NAMALWA (cell line): ENCODE data around the gene CNPY2.
"Not testable (repeated sequence)": the region's sequence is repeated elsewhere in the genome, so short reads cannot be mapped to it uniquely, and the experiment has no call there.

Experiments
- DNase-seq: peaks from one replicate; pipeline ENCODE4 v3.0.0-alpha.2; 2015; ENCODE audit warnings: low spot score

Gene CNPY2

DNA sequence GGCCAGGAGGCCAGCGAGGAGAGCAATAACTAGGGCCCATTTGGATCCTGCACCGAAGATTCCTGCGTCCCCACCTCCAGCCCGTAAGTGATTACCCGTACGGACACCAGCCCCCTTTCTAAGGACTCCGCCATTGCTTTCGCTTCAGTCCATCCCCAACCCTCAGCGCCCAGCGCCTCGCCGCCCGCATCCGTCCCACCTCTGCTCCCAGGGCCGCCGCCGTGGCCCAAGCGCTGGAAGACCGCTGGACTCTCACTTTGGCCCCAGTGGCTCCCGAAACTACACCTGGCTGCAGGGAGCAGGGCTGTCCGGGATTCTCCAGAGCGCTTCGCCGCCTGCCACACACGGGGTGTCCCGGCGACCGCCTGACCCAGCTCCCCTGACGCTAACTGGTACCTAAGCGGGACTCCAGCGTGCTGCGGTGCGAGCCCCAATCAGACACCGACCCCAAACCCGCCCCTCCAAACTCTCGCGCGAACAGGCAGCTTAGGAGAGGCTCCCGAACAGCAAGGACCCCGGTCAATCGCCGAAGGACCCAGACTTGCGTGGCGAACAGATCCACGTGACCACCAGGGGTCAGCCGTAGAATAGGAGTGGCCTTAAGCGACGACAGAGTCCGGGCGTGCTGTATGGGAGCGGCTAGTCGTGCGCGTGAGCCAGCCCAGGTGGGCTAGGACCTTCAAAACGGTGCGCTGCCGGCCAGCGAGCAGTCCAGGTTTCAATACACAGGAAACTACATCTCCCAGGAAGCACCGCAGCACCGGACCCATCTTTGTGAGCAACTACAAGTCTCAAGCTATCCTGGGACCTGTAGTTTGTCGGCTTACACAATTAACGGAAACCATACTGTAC is at the start of gene CNPY2:
Gene CNPY2, minus strand, starts transcription at position 367 of the 852 bp plus-strand sequence. CDS start 771 bp downstream, outside the sequence.
- peak; percentile 98 for DNase-seq

- no peak for DNase-seq
These were observed 46.6 kb upstream of the CNPY2 start, which contains the start of gene APOF for GRCh38 chr12:56362130-56363059. Gene APOF, minus strand, starts transcription at chr12:56362857. Its CDS starts 112 bp downstream, at chr12:56362745.

DNA sequence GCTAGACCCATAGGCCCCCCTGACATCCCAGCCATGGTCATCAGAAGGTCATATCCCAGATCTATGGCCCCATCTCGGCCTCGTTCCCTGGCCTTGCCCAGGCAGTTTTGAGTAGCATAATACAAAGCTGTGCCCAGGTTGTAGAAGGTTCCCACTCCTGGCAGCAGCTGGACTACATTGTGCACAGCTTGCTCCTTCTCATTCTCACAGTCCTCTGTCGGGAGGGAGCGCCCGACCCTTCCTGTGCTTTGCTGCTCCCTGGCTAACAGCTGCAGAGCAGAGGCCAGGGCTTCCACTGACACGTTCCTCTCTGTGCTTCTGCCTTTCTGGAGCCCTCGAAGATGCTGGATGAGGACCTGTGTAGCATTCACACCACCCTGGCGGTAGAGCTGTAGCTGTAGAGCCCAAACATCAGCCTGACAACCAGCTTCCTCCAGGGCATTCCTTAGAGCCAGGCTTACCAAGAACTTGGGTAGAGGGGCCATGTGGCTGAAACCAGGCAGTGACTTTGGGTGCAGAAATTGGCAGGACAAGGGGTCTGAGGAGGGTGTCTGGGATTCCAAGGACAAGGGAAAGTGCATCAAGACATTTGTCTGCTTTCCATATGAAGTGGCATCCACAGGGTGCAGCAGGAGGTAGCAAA is 45.8 kb upstream of the CNPY2 start:
- DNase-seq: no peak

DNA sequence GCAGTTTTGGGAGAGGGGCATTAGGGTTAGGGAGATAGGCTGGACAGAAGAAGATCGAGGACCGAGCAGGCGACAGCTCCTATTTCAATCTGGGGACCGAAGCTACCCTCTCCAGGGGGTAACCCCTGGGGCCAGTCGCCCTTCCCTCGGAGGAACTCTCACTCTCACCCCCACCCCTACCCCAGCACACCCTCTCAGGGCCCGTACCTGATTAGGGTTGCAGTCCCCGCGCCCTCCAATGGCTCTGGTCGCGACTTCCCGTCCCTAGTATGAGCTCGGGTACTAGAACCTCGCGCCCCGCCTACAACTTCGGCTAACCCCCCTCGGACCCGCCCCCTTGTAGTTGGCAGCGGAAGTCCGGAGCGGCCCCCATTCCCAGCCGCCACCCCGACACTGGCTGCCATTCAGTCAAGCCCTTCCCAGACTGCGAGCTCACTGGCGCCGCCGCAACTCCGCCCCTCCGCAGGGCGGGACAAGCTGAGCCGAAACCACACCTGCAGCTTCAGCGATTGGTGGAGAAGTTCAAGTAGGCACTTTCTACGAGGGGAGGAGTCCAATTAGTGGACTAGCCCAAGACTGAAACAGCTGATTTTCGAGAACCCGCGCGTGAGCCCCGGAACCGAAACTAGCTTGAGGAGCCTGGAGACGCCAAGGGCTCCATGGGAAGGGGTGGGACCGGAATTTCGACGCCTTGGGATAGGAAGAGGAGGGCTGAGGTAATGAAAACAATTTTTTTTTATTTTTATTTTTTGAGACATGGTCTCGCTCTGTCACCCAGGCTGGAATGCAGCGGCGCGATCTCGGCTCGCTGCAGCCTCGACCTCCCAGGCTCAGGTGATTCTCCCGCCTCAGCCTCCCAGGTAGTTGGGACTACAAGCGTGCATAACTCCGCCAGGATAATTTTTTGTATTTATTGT is 44.3 kb upstream of the CNPY2 start, which contains the start of gene STAT2:
Gene STAT2, minus strand, starts transcription at position 257 of the 917 bp plus-strand sequence. CDS start 3,536 bp downstream, outside the sequence.
- DNase-seq: peak; percentile 99

- peak; percentile 54 for DNase-seq
These were observed 43.2 kb upstream of the CNPY2 start for GRCh38 chr12:56358836-56359532.

- DNase-seq: no peak
These were observed 35.5 kb upstream of the CNPY2 start for GRCh38 chr12:56351325-56351724.

DNA sequence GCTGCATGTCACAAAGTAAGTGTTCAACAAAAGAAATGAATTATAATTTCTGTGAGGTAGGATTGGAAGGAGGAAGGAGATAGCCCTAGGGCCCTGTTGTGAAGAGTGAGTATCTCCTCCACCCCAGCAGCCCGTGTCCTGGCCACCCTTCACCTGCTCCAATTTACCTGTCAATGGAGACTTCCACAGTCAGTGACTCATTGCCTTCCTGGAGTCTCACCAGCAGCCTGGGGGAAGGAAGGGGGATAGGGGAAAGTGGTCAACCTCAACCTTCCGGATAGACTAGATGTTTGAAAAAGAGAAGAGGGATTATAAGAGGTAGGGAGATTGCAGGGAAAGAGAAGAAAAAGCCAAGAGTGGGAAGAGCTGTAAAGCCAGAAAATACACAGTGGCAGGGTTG is 34.9 kb upstream of the CNPY2 start:
- no peak for DNase-seq

DNA sequence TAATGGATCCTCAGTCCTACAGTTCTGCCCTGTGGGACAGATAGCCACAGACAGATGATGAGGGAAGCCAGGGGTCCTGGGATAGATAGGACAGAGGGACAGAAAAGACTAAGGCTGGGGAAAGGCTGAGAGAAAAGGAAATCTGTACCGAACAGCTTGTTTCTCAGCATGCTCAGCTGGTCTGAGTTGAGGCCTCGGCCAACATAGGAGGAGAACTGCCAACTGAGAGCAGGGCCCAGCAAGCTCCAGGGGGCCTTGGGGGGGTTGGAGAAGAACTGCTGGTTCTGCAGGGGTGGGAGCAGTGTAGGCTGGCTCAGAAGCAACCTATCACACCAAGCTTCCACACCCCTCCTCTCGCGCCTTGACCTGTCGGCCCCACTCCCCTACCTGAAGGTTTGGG is 33.0 kb upstream of the CNPY2 start:
- no peak for DNase-seq

DNA sequence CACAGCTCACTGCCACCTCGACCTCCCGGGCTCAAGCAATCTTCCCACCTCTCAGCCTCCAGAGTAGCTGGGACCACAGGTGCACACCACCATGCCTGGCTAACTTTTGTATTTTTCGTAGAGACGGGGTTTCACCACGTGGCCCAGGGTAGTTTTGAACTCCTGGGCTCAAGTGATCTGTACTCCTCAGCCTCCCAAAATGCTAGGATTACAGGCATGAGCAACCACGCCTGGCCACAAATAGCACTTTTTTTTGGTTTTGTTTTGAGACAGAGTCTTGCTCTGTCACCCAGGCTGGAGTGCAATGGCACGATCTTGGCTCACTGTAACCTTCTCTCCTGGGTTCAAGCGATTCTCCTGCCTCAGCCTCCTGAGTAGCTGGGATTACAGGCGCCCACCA is 31.5 kb upstream of the CNPY2 start:
- DNase-seq: not testable (repeated sequence)

- DNase-seq: no peak
These were observed 30.9 kb upstream of the CNPY2 start for GRCh38 chr12:56346675-56347074.

- not testable (repeated sequence) for DNase-seq
These were observed 26.5 kb upstream of the CNPY2 start for GRCh38 chr12:56342290-56342689.

DNA sequence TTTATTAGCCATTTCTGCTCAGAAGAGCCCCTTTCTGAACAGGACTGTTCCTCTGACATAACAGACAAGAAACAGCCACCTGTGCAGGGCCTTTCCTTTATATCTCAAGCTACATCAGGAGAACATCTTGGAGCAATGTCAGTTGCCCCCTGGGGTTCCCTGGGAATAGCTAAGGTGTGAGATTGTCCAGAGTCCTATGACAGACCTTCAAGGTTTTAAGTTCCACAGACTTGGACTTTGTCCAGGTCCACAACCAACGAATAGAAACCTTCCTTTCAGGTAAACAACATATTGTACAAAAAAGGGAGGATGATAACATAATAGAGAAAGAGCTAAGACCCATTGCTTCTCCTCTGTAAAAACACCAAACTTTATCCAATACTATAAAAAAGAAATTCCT is 25.8 kb upstream of the CNPY2 start:
- DNase-seq: no peak

GRCh38 chr12:56339158-56339422 is 23.3 kb upstream of the CNPY2 start:
- no peak for DNase-seq

DNA sequence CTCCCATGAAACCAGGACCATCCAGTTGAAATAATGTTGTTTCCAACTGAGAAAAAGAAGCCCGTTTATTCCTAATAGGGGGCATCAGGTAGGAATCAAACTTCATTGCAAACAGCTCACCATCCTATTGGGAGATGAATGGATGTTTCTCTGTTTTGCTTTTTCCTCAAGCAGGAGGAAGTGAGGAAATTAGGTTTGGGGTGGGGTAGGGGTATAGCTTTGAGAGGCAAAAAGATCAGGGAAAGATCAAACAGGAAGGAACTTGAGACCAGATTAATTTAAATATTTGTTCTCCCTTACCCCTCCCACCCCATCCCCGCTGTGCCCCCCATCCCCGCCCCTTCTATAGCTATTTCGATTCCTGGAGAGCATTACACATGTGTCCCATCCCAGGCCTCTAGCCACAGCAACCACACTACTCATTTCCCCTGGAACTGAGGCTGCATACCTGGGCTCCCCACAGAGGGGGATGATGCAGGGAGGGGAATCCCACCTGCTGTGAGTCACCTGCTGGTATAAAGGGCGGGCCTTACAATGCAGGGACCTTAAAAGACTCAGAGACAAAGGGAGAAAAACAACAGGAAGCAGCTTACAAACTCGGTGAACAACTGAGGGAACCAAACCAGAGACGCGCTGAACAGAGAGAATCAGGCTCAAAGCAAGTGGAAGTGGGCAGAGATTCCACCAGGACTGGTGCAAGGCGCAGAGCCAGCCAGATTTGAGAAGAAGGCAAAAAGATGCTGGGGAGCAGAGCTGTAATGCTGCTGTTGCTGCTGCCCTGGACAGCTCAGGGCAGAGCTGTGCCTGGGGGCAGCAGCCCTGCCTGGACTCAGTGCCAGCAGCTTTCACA is 22.7 kb upstream of the CNPY2 start, which contains the start of gene IL23A:
Gene IL23A, plus strand, starts transcription at position 577 of the 850 bp plus-strand sequence. Its CDS starts 161 bp downstream, at position 738.
- no peak for DNase-seq

DNA sequence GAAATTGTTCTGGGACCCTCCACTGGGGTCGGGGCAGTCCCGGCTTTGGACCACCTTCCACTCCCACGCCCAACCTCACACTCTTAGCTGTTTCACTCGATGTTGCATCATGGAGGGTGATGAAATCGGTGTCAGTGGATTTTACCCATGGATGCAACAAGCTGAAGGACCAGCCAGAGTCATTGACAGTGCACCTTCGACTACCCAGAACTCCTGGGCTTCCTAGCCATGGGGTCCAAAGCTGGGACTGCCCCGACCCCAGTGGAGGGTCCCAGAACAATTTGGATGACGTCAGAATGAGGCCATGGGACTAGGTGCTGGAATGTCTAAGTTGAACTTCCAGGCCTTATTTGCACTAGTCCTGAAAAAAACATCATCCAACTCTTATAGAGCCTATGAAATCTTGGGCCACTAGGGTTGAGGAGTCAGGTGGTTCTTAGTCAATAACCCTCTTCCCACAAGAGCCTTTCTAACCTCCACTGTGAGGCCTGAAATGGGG is 22.0 kb upstream of the CNPY2 start:
- no peak for DNase-seq

GRCh38 chr12:56336361-56337167 is 20.8 kb upstream of the CNPY2 start:
- peak; percentile 59 for DNase-seq

DNA sequence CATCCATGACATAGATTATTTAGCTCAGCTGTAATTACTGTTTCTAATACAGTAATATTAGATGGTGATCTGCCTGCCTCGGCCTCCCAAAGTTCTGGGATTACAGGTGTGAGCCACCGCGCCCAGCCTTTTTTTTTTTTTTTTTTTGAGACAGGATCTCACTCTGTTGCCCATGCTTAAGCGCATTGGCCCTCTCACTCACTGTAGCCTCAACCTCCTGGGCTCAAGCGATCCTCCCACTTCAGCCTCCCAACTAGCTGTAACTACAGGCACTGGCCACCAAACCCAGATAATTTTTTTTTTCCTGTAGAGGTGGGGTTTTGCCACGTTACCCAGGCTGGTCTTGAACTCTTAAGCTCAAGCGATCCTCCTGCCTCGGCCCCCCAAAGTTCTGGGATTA is 19.7 kb upstream of the CNPY2 start:
- not testable (repeated sequence) for DNase-seq

GRCh38 chr12:56334490-56334793 is 18.7 kb upstream of the CNPY2 start:
- DNase-seq: peak; percentile 45
